GM12878 (cell line): Measurements from ENCODE around the gene GBGT1. TPM values are rescaled to one million over a fixed set of nuclear protein-coding genes. Genes with fewer than 3 reads are reported as not detected.

Experiments
- ATAC-seq: fragments of 200-7000 bp; cut with Tn5 transposase; 3 replicates; pipeline ENCODE4 v1.9.1; 2020; ENCODE audit warnings: mild to moderate bottlenecking, moderate library complexity
- BruUV-seq: library from RNA; stranded (reverse); fragments of 400-500 nt; replicated peaks from 2 replicates; lab custom pipeline; 2021; lab: Mats Ljungman, UMichigan
- CTCF ChIA-PET: fragments of 300-600 bp; sonication (Branson Sonifier 250); formaldehyde crosslinking; extraction: SDS; loops from one replicate; lab custom pipeline; 2021; ENCODE audit warnings: inconsistent platforms; lab: Yijun Ruan, JAX
- POLR2A ChIA-PET: fragments of 350-600 bp; formaldehyde crosslinking; extraction: SDS; loops from one replicate; lab custom pipeline; 2021; ENCODE audit warnings: inconsistent platforms; lab: Charles Lee
- RAD21 ChIA-PET: fragments of 300-600 bp; sonication (Branson Sonifier 250); formaldehyde crosslinking; loops from one replicate; lab custom pipeline; 2023; ENCODE audit warnings: antibody characterized with exemption; ENCODE audit not compliant: unreplicated experiment; lab: Charles Lee
- SMC1A ChIA-PET: fragments of 300-600 bp; sonication (Branson Sonifier 250); formaldehyde crosslinking; loops from one replicate; lab custom pipeline; 2023; ENCODE audit not compliant: unreplicated experiment, uncharacterized antibody; lab: Charles Lee
- DNase-seq: peaks from one replicate; pipeline ENCODE4 v3.0.0-alpha.2; 2011; ENCODE audit warnings: low read depth, low spot score
- FAIRE-seq: peaks from 3 replicates; lab custom pipeline; 2011; peaks lifted over from hg19 to GRCh38; lab: Jason Lieb, UNC
- H2AFZ ChIP-seq: 2 replicates; pipeline ENCODE4 v1.6.0; 2011; ENCODE audit warnings: low read depth, low read length, control low read depth; ENCODE audit not compliant: control insufficient read depth
- H3K27ac ChIP-seq: 2 replicates; pipeline ENCODE4 v1.5.1; 2011; ENCODE audit warnings: control low read depth; ENCODE audit not compliant: control insufficient read depth, insufficient read depth
- H3K27me3 ChIP-seq, 2 experiments: replicated peaks in 1 of 2; 2 replicates each; pipeline versions ENCODE4 v1.6.0 to v1.6.1; 2011; ENCODE audit warnings: low read length in 1 of 2; ENCODE audit not compliant: control insufficient read depth in 2 of 2, insufficient read depth in 2 of 2
- H3K36me3 ChIP-seq, 2 experiments: 2 replicates each; pipeline ENCODE4 v1.5.1; 2011; ENCODE audit warnings: low read length in 1 of 2; ENCODE audit not compliant: control insufficient read depth in 2 of 2, insufficient read depth in 2 of 2
- H3K4me1 ChIP-seq: 2 replicates; pipeline ENCODE4 v1.6.1; 2011; ENCODE audit warnings: mild to moderate bottlenecking, low read length, moderate library complexity, mixed read lengths; ENCODE audit not compliant: control insufficient read depth, insufficient read depth
- H3K4me2 ChIP-seq: 2 replicates; pipeline ENCODE4 v1.6.0; 2011; ENCODE audit warnings: control low read depth; ENCODE audit not compliant: control insufficient read depth, insufficient read depth
- H3K4me3 ChIP-seq: fragments of 200-600 bp; sonication (generic); 2 replicates; pipeline ENCODE4 v1.5.1; 2016
- H3K79me2 ChIP-seq: 2 replicates; pipeline ENCODE4 v1.6.0; 2011; ENCODE audit warnings: low read length; ENCODE audit not compliant: control insufficient read depth, insufficient read depth
- H3K9ac ChIP-seq: 2 replicates; pipeline ENCODE4 v1.8.0; 2011; ENCODE audit warnings: low read length, control low read depth, mixed read lengths; ENCODE audit not compliant: control insufficient read depth, insufficient read depth
- H3K9me3 ChIP-seq: replicated peaks from 3 replicates; pipeline ENCODE4 v1.5.1; 2011; ENCODE audit warnings: mild to moderate bottlenecking, low read length; ENCODE audit not compliant: control insufficient read depth, insufficient read depth
- H4K20me1 ChIP-seq: 2 replicates; pipeline ENCODE4 v1.6.0; 2011; ENCODE audit not compliant: control insufficient read depth, insufficient read depth
- CEBPB ChIP-seq, 2 experiments: fragments of 150-350 bp in 1 of 2; IDR thresholded peaks; 2 replicates each; pipeline ENCODE4 v1.6.1; 2012 to 2014; ENCODE audit warnings: low read depth in 2 of 2, low read length in 2 of 2, borderline replicate concordance in 1 of 2, inconsistent platforms in 1 of 2
- GABPA ChIP-seq: IDR thresholded peaks from 2 replicates; pipeline ENCODE4 v1.6.1; 2014; ENCODE audit warnings: antibody characterized with exemption, low read depth, mild to moderate bottlenecking, inconsistent platforms
- JUND ChIP-seq: IDR thresholded peaks from 2 replicates; pipeline ENCODE4 v1.6.1; 2012; ENCODE audit warnings: low read depth, mild to moderate bottlenecking, low read length, improper control_type of control experiment, moderate library complexity
- NFIC ChIP-seq: IDR thresholded peaks from 2 replicates; pipeline ENCODE4 v1.6.1; 2012; ENCODE audit warnings: low read depth, mild to moderate bottlenecking, inconsistent platforms, low read length, moderate library complexity
- NFYB ChIP-seq: IDR thresholded peaks from 2 replicates; pipeline ENCODE4 v1.6.1; 2011; ENCODE audit warnings: low read depth, mild to moderate bottlenecking, low read length, improper control_type of control experiment, moderate library complexity; ENCODE audit not compliant: insufficient read depth
- RCOR1 ChIP-seq: conservative IDR thresholded peaks from 2 replicates; pipeline ENCODE4 v1.6.1; 2012; ENCODE audit warnings: low read depth, low read length, improper control_type of control experiment
- RUNX3 ChIP-seq: IDR thresholded peaks from 2 replicates; pipeline ENCODE4 v1.6.1; 2012; ENCODE audit warnings: low read length, inconsistent platforms
- TCF3 ChIP-seq: IDR thresholded peaks from 2 replicates; pipeline ENCODE4 v1.6.1; 2012; ENCODE audit warnings: low read depth, mild to moderate bottlenecking, low read length, borderline replicate concordance; ENCODE audit not compliant: insufficient read depth
- WGBS: methylation state at CpG from one replicate; pipeline ENCODE4 v1.1.6; 2016; ENCODE audit warnings: low lambda C conversion rate; ENCODE audit not compliant: insufficient replicate concordance, insufficient coverage; ENCODE audit errors: missing lambda C conversion rate; 5-methylcytosine and 5-hydroxymethylcytosine counted together
- in situ Hi-C: fragments of 300-500 bp; cut with MboI; formaldehyde crosslinking; loops from 9 replicates; pipeline ENCODE4 v1.14.3; 2018; ENCODE audit warnings: mixed read lengths
- intact Hi-C: fragments of 100-400 bp; cut with micrococcal nuclease; formaldehyde crosslinking; loops from one replicate; pipeline ENCODE4 v1.14.2; 2022; ENCODE audit not compliant: unreplicated experiment
- polyA plus RNA-seq, 11 experiments: library from polyadenylated mRNA; depleted of rRNA in 4 of 11; unstranded in 6 of 11; stranded (reverse) in 5 of 11; fragments of >200 nt; fragmentation: Nextera tagmentation in 4 of 11; fragmentation: Illumina TruSeq in 1 of 11; extraction: Ambion mirVana in 4 of 11; extraction: Trizol in 1 of 11; gene quantifications; 1 replicate in 1 of 11; 2 replicates in 10 of 11; pipeline versions ENCODE4 v1.2.1 to v1.2.3, GENCODE V29; 2011 to 2016; ENCODE audit warnings: inconsistent platforms in 2 of 11, missing spikeins in 2 of 11, low read depth in 1 of 11
- total RNA-seq, 4 experiments: library from RNA; depleted of rRNA in 3 of 4; stranded (reverse); fragments of >200 nt in 3 of 4; fragmentation: Illumina TruSeq in 1 of 4; extraction: Trizol in 1 of 4; gene quantifications; 2 replicates each; pipeline versions ENCODE4 v1.2.1 to v1.2.3, GENCODE V29; 2013 to 2021
- TF ChIP-seq, protein P1 (sequence below): IDR thresholded peaks from 2 replicates; pipeline ENCODE4 v1.6.1; 2011; ENCODE audit warnings: low read depth, low read length, improper control_type of control experiment, borderline replicate concordance
- TF ChIP-seq, protein P2 (sequence below): IDR thresholded peaks from 2 replicates; pipeline ENCODE4 v1.6.1; 2012; ENCODE audit warnings: low read depth, low read length, improper control_type of control experiment
- TF ChIP-seq, protein P3 (sequence below): IDR thresholded peaks from 2 replicates; pipeline ENCODE4 v1.6.1; 2011; ENCODE audit warnings: borderline replicate concordance, low read depth, mild to moderate bottlenecking, moderate library complexity, mixed read lengths, low read length; ENCODE audit not compliant: insufficient read depth; ENCODE audit errors: extremely low read length
- TF ChIP-seq, protein P4 (sequence below): IDR thresholded peaks from 2 replicates; pipeline ENCODE4 v1.6.1; 2012; ENCODE audit warnings: low read depth, low read length, improper control_type of control experiment
- TF ChIP-seq, protein P5 (sequence below): fragments of 450-650 bp; IDR thresholded peaks from 2 replicates; pipeline ENCODE4 v1.6.1; 2017; ENCODE audit warnings: mild to moderate bottlenecking

Gene GBGT1
- total and polyA plus RNA-seq, 10 of the 15 experiments (the other 5 are each of a cell fraction or from before 2014, with no cell fraction given): 0.08 to 1.9 (median 0.49) TPM

DNA sequence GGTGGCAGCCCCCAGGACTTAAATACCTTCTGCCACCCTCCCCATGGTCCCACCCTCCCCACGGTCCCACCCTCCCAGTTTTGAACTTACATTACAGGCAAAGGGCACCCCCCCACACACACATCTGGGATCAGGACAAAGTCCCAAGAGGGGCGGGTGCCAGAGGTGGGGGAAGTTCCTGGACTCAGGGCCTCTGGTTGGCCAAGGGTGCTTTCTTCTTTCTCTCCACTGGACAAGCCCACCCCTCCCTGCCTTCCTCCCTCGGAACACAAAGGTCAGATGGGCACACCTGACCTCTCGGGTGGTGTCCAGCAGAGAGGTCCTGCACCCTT lies 23.6 kb downstream of the GBGT1 start (continued):
- TF ChIP-seq, protein P1, sequence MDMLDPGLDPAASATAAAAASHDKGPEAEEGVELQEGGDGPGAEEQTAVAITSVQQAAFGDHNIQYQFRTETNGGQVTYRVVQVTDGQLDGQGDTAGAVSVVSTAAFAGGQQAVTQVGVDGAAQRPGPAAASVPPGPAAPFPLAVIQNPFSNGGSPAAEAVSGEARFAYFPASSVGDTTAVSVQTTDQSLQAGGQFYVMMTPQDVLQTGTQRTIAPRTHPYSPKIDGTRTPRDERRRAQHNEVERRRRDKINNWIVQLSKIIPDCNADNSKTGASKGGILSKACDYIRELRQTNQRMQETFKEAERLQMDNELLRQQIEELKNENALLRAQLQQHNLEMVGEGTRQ: no peak

DNA sequence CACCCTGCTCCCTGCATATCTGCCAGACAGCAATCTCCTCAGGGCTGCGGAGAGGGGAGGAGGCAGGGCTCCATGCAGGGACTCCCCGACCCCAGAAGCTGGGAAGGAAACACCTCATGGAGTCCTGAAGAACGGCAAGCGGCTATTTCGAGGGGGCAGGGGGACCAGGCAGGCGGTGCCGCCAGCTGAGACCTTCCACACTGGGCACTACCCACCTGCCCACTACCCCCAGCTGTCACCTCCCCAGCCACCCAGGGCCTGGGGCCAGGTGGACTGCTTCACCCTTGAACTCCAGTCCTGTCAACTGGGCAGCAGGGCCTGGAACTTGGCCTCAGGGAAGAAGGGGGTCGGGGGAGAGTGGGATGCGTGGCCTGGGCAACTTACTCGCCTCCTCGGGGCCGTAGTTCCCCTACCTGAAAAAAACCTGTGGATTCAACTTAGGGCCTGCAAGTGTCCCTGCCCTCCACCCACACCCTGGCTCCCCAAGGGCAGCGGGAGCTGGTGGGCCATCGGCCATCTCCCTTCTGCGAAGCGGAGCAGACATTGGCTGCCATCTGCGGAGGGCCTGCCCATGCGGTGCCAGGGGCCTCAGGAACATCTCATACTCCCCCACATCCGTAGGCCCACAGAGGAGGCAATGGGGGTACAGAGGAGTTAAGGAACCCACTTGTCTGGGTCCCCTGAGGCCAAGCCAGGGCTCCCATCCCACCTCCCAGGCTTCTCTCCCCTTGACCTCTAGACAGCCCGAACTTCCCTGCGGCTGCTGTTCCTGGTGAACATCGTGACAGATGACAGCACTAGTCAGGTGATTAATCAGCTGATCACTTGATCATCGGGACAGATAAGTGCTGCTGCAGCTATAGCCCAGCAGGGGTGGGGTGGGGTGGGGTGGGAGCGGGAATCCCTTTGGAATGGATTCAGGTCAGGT lies 24.2 kb downstream of the GBGT1 start:
- no peaks in the 10 kb centered on the region for H3K27me3 ChIP-seq
- H3K36me3 ChIP-seq: peaks cover 0 to 2% of the 10 kb centered on the region in 2 experiments; a peak in 1 of 4 replicates
- ATAC-seq (no peak), DNase-seq (no peak), FAIRE-seq (no peak)
- H3K9me3 ChIP-seq: no peaks in the 10 kb centered on the region
- H3K79me2 ChIP-seq: peaks cover 67% of the 10 kb centered on the region
- no peaks in the 10 kb centered on the region for H4K20me1 ChIP-seq
- H3K4me3 ChIP-seq: no peak overlapping the region
- WGBS: 89% methylated on average over 24 of the region's 24 CpGs
- CTCF ChIA-PET: no interaction called here
- H3K4me2 ChIP-seq: no peak overlapping the region
- no peak overlapping the region for H2AFZ ChIP-seq
- intact Hi-C loops (no loop called here), in situ Hi-C loops (loop anchor here (25.0 kb wide), 1 partner anchor 1877 kb away; no protein-coding TSS in a partner anchor)
- no peak overlapping the region for H3K9ac ChIP-seq
- RAD21 ChIA-PET: no interaction called here
- no TSS peak for BruUV-seq
- POLR2A ChIA-PET: no interaction called here
- no peak overlapping the region for H3K27ac ChIP-seq
- SMC1A ChIA-PET: no interaction called here
- peaks cover 43% of the 10 kb centered on the region for H3K4me1 ChIP-seq
- no peak for TF ChIP-seq CEBPB (IDR thresholded peaks at IDR 0.05; ENCODE audit: borderline replicate concordance in 1 of 2, low read depth in 2 of 2, low read length in 2 of 2)
- TF ChIP-seq, protein P2, sequence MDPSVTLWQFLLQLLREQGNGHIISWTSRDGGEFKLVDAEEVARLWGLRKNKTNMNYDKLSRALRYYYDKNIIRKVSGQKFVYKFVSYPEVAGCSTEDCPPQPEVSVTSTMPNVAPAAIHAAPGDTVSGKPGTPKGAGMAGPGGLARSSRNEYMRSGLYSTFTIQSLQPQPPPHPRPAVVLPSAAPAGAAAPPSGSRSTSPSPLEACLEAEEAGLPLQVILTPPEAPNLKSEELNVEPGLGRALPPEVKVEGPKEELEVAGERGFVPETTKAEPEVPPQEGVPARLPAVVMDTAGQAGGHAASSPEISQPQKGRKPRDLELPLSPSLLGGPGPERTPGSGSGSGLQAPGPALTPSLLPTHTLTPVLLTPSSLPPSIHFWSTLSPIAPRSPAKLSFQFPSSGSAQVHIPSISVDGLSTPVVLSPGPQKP: no peak
- TF ChIP-seq, protein P3, sequence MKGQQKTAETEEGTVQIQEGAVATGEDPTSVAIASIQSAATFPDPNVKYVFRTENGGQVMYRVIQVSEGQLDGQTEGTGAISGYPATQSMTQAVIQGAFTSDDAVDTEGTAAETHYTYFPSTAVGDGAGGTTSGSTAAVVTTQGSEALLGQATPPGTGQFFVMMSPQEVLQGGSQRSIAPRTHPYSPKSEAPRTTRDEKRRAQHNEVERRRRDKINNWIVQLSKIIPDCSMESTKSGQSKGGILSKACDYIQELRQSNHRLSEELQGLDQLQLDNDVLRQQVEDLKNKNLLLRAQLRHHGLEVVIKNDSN: no peak
- no peak for TF ChIP-seq NFYB
- TF ChIP-seq, protein P4, sequence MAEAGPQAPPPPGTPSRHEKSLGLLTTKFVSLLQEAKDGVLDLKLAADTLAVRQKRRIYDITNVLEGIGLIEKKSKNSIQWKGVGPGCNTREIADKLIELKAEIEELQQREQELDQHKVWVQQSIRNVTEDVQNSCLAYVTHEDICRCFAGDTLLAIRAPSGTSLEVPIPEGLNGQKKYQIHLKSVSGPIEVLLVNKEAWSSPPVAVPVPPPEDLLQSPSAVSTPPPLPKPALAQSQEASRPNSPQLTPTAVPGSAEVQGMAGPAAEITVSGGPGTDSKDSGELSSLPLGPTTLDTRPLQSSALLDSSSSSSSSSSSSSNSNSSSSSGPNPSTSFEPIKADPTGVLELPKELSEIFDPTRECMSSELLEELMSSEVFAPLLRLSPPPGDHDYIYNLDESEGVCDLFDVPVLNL: no peak
- TF ChIP-seq JUND: no peak
- no peak for TF ChIP-seq NFIC
- no peak for TF ChIP-seq GABPA
- TF ChIP-seq, protein P5, sequence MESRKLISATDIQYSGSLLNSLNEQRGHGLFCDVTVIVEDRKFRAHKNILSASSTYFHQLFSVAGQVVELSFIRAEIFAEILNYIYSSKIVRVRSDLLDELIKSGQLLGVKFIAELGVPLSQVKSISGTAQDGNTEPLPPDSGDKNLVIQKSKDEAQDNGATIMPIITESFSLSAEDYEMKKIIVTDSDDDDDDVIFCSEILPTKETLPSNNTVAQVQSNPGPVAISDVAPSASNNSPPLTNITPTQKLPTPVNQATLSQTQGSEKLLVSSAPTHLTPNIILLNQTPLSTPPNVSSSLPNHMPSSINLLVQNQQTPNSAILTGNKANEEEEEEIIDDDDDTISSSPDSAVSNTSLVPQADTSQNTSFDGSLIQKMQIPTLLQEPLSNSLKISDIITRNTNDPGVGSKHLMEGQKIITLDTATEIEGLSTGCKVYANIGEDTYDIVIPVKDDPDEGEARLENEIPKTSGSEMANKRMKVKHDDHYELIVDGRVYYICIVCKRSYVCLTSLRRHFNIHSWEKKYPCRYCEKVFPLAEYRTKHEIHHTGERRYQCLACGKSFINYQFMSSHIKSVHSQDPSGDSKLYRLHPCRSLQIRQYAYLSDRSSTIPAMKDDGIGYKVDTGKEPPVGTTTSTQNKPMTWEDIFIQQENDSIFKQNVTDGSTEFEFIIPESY: no peak
- no peak for TF ChIP-seq RUNX3
- TF ChIP-seq TCF3: no peak
- no peak for TF ChIP-seq RCOR1
